ENCODE results near the gene ZBTB8A. TPM values are rescaled to one million over a fixed set of nuclear protein-coding genes. Genes with fewer than 3 reads are reported as not detected.

ZBTB8A gene
- total and polyA plus RNA-seq, 12 donors = 1.7 to 3.8 (median 3.0) TPM

GRCh38 chr1:32611859-32612188 lies 72.6 kb downstream of the ZBTB8A start:
- no peaks in the 10 kb centered on the region for H3K27me3 ChIP-seq
- H3K4me3 ChIP-seq = peak overlapping the region; percentile 26 to 68 (median 50)
- WGBS, 2 donors = 7 to 10% methylated on average over 12 of the region's 12 CpGs
- TF ChIP-seq, protein P1, sequence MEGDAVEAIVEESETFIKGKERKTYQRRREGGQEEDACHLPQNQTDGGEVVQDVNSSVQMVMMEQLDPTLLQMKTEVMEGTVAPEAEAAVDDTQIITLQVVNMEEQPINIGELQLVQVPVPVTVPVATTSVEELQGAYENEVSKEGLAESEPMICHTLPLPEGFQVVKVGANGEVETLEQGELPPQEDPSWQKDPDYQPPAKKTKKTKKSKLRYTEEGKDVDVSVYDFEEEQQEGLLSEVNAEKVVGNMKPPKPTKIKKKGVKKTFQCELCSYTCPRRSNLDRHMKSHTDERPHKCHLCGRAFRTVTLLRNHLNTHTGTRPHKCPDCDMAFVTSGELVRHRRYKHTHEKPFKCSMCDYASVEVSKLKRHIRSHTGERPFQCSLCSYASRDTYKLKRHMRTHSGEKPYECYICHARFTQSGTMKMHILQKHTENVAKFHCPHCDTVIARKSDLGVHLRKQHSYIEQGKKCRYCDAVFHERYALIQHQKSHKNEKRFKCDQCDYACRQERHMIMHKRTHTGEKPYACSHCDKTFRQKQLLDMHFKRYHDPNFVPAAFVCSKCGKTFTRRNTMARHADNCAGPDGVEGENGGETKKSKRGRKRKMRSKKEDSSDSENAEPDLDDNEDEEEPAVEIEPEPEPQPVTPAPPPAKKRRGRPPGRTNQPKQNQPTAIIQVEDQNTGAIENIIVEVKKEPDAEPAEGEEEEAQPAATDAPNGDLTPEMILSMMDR (IDR thresholded peaks at IDR 0.05) = no peak
- ATAC-seq (peak in 1 of 8 donors; percentile 58), DNase-seq (no peak)
- no peaks in the 10 kb centered on the region for H3K9me3 ChIP-seq
- intact Hi-C loops (cut with DNase I) = loop anchor here in 4 of 10 donors (2.0 to 10.0 kb wide), 5 partner anchors 39 to 167 kb away; partner anchors contain the start of genes RBBP4 (in 1 of the 4) and ZBTB8OS (in 1 of the 4)
- H3K27ac ChIP-seq = peak overlapping the region in 9 of 10 donors; percentile 45 to 82 (median 63)
- H3K36me3 ChIP-seq = peaks cover 0 to 14% (median 0%) of the 10 kb centered on the region in 9 donors
- H3K4me1 ChIP-seq = peaks cover 0 to 16% (median 5%) of the 10 kb centered on the region in 9 donors

- WGBS, 2 donors = 4 to 5% methylated on average over 35 of the region's 35 CpGs
- TF ChIP-seq, protein P1 (IDR thresholded peaks at IDR 0.05) = peak in 7 of 9 donors; percentile 31 to 55 (median 46)
- H3K4me3 ChIP-seq = peak overlapping the region; percentile 26 to 68 (median 50)
- DNase-seq (peak; percentile 84 to 89), ATAC-seq (peak; percentile 99 to 100 (median 100))
- H3K4me1 ChIP-seq = peaks cover 0 to 16% (median 5%) of the 10 kb centered on the region in 9 donors
- no peaks in the 10 kb centered on the region for H3K27me3 ChIP-seq
- intact Hi-C loops (cut with DNase I) = loop anchor here in 4 of 10 donors (2.0 to 10.0 kb wide), 5 partner anchors 38 to 168 kb away; partner anchors contain the start of genes RBBP4 (in 1 of the 4) and ZBTB8OS (in 1 of the 4)
- H3K36me3 ChIP-seq = peaks cover 0 to 10% (median 0%) of the 10 kb centered on the region in 9 donors
- peak overlapping the region in 9 of 10 donors; percentile 45 to 82 (median 63) for H3K27ac ChIP-seq
- no peaks in the 10 kb centered on the region for H3K9me3 ChIP-seq
Measured at GRCh38 chr1:32612189-32612881, 73.1 kb downstream of the ZBTB8A start.

GRCh38 chr1:32613472-32613871 lies 74.2 kb downstream of the ZBTB8A start:
- Histone ChIP-seq H3K4me1 (peaks cover 0 to 16% (median 5%) of the 10 kb centered on the region in 9 donors), H3K9me3 (no peaks in the 10 kb centered on the region), H3K27ac (no peak overlapping the region), H3K4me3 (no peak overlapping the region), H3K27me3 (no peaks in the 10 kb centered on the region), H3K36me3 (peaks cover 0 to 9% (median 0%) of the 10 kb centered on the region in 9 donors)
- 90 to 91% methylated on average over 5 of the region's 5 CpGs for WGBS, 2 donors
- ATAC-seq = no peak
- no peak for DNase-seq
- TF ChIP-seq, protein P1 (IDR thresholded peaks at IDR 0.05) = no peak
- intact Hi-C loops (cut with DNase I) = loop anchor here in 4 of 10 donors (2.0 to 10.0 kb wide), 5 partner anchors 37 to 169 kb away; partner anchors contain the start of genes RBBP4 (in 1 of the 4) and ZBTB8OS (in 1 of the 4)

DNA sequence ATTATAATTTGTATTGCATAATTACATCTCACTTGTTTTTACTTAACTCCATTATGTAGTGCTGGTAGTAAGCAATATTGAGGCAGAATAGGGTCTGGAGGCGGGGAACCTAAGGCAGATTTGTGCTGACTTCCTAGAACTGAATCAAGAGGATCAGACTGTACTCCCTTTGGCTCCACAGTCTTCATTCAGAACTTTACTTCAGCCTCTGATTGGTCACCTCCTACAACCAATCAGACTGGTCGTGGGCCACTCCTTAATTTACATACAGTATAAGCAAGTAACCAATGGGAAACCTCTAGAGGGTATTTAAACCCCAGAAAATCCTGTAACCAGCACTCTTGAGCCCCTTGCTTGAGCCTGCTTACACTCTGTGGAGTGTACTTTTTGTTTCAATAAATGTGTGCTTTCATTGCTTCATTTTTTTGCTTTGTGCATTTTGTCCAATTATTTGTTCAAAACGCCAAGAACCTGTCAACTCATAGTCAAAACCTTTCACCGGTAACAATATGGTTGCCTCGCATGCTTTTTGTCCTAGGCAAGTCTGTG lies 79.5 kb downstream of the ZBTB8A start:
- Histone ChIP-seq H3K4me1 (no peaks in the 10 kb centered on the region), H3K27me3 (no peaks in the 10 kb centered on the region), H3K9me3 (no peaks in the 10 kb centered on the region), H3K36me3 (peaks cover 0 to 32% (median 3%) of the 10 kb centered on the region in 9 donors), H3K4me3 (no peak overlapping the region), H3K27ac (no peak overlapping the region)
- intact Hi-C loops (cut with DNase I) = loop anchor here in 4 of 10 donors (10.0 kb wide), 4 partner anchors 94 to 174 kb away; no protein-coding TSS in a partner anchor
- 97 to 98% methylated on average over 5 of the region's 5 CpGs for WGBS, 2 donors
- no peak for DNase-seq
- TF ChIP-seq, protein P1 (IDR thresholded peaks at IDR 0.05) = no peak
- no peak for ATAC-seq
